Retinal pigment epithelial cell (primary cell): ENCODE results near the gene MRPS23.

ENCODE experiments used
- DNase-seq: peaks from one replicate; pipeline ENCODE4 v3.0.0-alpha.2; 2010; ENCODE audit warnings: low read depth
- H3K4me3 ChIP-seq: 2 replicates; pipeline ENCODE4 v1.5.1; 2011; ENCODE audit warnings: mild to moderate bottlenecking, low read length, control low read depth, moderate library complexity
- CTCF ChIP-seq: conservative IDR thresholded peaks from 2 replicates; pipeline ENCODE4 v1.5.1; 2011; ENCODE audit warnings: low read depth, low read length, control low read depth, inconsistent platforms

The MRPS23 gene

GRCh38 chr17:57819285-57819684, 30.6 kb downstream of the MRPS23 start:
- H3K4me3 ChIP-seq: no peak overlapping the region
- DNase-seq: no peak
- TF ChIP-seq CTCF: no peak

GRCh38 chr17:57818066-57818465, 31.8 kb downstream of the MRPS23 start:
- H3K4me3 ChIP-seq: no peak overlapping the region
- DNase-seq: no peak
- no peak for TF ChIP-seq CTCF

- H3K4me3 ChIP-seq: no peak overlapping the region
- no peak for TF ChIP-seq CTCF
Observed at GRCh38 chr17:57817299-57817698, 32.5 kb downstream of the MRPS23 start.

GRCh38 chr17:57814421-57814820, 35.4 kb downstream of the MRPS23 start:
- DNase-seq: no peak
- TF ChIP-seq CTCF: no peak
- no peak overlapping the region for H3K4me3 ChIP-seq

More at GRCh38 chr17:57817299-57817698, 32.5 kb downstream of the MRPS23 start:
- no peak for DNase-seq

- no peak for DNase-seq
- no peak for TF ChIP-seq CTCF
- H3K4me3 ChIP-seq: no peak overlapping the region
Observed at GRCh38 chr17:57811638-57812280, 38.1 kb downstream of the MRPS23 start.

- no peak for DNase-seq
- peak overlapping the region; percentile 19 for H3K4me3 ChIP-seq
Observed at GRCh38 chr17:57810721-57811637, 38.9 kb downstream of the MRPS23 start.

More at GRCh38 chr17:57810721-57811637, 38.9 kb downstream of the MRPS23 start:
- no peak for TF ChIP-seq CTCF
